ENCODE results near the gene TESK2.

Gene TESK2

GRCh38 chr1:45337630-45338325, 153.2 kb downstream of the TESK2 start:
- no peak for DNase-seq (ENCODE audit: low read depth)

DNA sequence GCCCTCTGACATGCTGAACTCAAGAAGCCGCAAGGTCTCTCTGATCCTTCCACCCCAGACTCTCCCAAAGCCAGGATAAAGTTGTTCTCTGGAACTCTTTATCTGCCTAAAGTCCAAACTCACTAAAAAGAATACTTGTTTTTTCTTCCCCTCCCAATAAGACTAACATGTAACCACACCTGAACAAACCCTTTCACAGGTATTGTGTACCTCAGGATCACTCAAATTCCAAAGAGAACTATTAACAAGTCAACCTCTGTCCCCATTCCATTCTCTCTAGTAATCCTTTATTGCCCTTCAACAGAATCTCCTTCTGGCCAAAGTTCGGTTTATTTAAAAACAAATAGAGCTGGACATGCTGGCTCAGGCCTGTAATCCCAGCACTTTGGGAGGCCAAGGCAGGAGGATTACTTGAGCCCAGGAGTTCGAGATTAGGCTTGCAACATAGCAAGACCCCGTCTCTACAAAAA, 155.1 kb downstream of the TESK2 start:
- DNase-seq (ENCODE audit: low read depth): no peak

DNA sequence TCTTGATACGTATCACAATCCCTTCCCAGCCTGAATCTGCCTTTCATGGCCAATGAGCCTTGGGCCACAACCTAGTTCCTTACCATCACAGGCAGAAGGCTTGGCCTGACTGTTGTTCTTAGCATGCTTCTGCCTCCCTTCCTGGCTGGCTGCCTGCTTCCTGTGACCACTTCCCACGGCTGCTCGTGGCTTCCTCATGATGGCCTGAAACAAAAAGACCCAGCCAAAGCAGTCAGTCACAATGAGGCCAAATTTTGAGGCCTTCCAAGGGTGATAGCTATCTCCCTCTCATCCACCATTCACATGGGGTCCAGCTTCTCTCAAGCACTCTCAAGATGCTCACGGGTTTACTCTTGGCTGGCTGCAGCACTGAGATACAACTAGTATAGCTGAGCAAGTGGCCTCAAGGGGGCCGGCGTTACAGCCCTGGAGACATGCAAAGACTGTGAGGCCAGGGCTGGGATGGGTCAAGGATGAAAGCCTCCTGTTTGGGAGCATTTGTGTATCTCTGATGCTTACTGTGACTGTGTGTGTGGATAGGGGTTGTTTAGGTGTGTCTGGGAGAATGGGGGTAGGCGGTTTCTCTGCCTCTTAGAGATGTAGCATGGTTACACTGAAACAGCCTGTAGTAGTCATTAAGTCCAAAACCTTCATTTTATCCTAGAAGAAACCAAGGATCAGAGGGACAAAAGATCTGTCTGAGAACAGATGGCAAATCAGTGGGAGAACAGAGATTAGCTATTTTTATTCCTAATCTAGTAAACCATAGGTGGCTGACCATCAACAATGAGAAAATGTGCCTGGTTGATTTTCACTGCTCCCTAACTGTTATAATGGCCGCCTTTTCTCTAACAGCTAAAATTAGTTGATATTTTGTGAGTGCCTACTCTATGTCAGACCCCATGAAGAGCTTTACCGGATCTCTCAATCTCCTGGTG, 156.4 kb downstream of the TESK2 start:
- DNase-seq (ENCODE audit: low read depth): no peak

DNA sequence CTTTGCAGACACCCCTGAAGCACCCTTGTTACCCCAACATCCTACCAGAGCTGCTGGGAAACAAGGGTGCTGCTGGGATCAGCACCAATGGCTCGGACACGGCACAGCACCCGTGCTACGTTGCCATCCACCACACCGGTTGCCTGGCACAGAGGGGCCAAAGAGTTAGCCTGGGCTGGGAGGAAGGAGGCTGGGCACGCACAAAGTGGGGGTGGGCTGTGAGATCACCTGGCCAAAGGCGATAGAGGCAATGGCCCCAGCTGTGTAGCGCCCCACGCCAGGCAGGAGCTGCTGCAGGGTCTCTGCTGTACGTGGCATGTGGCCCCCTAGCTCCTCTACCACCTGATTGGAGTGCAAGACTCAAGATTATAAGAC, 158.6 kb downstream of the TESK2 start:
- no peak for DNase-seq (ENCODE audit: low read depth)

DNA sequence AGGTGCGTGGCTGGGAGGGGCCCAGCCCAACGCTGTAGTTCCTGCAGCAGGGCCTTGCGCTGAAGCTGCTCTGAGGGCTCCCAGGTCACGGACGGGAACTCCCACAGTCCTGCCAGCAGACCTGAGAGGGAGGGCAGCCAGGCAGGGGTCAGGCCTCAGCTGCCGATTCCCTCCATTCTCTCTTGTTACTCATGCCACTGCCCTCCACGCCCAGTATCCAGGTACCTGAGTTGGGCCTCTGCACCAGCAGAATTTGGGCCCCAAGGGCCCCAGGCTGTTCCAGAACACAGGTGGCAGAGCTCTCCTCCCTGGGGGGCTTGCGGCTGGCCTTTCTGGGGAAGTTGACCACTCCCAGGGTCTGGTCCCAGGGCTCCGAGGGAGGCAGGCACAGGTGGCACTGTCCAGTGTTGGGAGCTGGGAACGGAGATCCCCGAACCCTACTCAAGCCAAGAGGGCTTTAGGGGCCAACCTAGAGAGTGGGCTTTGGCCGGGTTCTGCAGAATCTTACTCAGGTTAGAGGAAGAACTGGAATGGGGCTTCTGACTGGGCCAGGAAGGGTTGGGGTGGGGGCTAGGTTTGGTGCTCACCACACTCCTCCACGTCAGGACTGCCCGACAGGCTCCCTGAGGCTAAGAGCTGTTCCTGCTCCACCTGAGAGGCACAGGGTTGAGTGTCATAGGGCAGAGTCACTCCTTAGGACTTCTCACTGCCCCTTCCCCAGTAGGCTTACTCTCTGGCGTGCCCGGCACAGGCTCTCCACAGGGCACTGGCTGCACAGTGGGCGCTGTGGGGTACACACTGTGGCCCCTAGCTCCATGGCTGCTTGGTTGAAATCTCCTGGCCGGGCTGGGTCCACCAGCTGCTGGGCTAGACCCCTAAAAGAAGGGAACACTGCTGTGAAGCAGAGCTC, 159.3 kb downstream of the TESK2 start:
- DNase-seq (ENCODE audit: low read depth): no peak

- no peak for DNase-seq (ENCODE audit: low read depth)
Observed at GRCh38 chr1:45329445-45329844, 161.5 kb downstream of the TESK2 start.

DNA sequence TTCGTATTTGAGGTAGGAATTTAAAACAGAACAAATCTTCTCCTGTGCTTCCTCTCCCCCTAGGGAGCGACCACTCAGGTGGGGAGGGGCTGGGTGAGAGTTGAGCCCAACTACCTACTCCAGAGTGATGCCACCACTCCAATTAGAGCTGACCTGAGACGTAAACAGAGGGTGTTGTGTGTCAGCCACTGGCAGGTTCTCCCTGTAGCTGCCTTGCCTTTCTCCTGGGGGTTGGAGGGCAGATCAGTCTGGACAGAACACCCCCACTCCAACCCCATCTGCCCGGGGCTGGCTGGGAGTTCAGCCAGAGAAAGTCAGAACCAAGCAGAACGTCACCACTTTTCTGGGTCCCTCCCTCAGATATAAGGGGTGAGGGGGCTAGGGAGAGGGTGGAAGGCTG, 162.3 kb downstream of the TESK2 start:
- DNase-seq (ENCODE audit: low read depth): no peak

- DNase-seq (ENCODE audit: low read depth): no peak
Observed at GRCh38 chr1:45327644-45328515, 163.1 kb downstream of the TESK2 start.

DNA sequence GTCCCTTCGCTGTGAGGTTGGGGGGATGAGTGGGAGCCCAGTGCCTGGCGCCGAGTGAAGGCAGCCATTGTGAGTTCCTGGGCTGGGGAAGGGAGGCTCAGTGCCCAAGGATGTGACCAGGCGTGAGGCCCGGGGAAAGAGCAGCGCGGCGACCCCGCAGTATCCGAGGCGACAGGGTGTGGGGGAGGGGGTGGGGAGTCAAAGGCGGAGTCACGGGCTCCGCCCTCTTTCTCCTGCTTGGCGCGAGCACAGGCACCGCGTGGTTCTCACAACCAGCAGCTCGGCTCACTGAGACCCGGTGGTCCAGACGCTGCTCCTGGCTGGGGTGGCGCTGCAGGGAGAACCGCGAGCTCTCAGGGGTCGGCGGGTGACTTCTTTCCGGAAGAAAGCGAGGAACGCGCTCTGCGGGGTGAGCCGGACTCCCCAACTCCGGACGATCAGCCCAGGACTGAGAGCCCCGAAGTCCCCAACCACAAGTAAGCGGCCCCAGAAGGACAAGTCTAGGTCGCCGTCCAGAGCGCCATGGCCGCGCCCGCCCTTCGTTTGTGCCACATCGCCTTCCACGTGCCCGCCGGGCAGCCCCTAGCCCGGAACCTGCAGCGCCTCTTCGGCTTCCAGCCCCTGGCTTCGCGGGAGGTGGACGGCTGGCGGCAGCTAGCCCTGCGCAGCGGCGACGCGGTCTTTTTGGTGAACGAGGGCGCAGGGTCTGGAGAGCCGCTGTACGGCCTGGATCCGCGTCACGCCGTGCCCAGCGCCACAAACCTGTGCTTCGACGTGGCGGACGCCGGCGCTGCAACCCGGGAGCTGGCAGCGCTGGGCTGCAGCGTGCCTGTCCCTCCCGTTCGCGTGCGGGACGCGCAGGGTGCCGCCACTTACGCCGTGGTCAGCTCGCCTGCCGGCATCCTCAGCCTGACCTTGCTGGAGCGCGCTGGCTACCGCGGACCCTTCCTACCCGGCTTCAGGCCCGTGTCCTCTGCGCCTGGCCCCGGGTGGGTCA, 164.0 kb downstream of the TESK2 start, which contains the start of gene HPDL:
HPDL (plus strand) TSS at position 269 of the 997 bp plus-strand sequence; CDS start at position 523, 254 bp downstream.
- no peak for DNase-seq (ENCODE audit: low read depth)

GRCh38 chr1:45325851-45326506, 165.0 kb downstream of the TESK2 start:
- DNase-seq (ENCODE audit: low read depth): no peak

GRCh38 chr1:45322486-45323040, 168.4 kb downstream of the TESK2 start:
- DNase-seq (ENCODE audit: low read depth): no peak

DNA sequence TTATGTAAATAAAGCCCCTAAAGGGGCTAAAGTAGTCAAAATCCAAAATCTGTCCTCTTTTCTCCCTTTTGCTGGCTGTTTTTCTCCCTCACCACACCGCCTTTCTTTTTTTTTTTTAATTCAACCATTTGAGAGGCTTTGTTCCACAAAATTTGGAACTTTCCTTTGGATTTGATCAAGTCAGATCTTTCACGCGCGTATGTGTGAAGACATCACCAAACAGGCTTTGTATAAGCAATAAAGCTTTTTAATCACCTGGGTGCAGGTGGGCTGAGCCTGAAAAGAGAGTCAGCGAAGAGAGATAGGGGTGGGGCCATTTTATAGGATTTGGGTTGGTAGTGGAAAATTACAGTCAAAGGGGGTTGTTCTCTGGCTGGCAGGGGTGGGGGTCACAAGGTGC, 169.5 kb downstream of the TESK2 start:
- no peak for DNase-seq (ENCODE audit: low read depth)

GRCh38 chr1:45319761-45320160, 171.2 kb downstream of the TESK2 start:
- no peak for DNase-seq (ENCODE audit: low read depth)

DNA sequence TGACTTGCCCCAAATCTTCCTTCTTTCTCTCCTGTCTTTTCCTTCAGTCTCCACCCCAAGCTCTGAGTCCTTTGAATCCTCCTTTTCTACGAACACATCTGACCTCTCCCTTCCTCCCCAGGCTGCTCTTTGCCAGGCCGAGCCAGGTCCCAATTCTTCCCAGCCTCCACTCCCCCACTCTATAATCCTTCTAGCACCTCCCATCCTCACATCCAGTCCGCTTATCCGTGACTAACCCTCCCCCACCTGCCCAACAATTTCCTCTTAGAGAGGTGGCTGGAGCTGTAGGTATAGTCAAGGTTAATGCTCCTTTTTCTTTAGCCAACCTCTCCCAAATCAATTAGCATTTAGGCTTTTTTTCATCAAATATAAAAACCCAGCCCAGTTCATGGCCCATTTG, 173.8 kb downstream of the TESK2 start:
- no peak for DNase-seq (ENCODE audit: low read depth)

DNA sequence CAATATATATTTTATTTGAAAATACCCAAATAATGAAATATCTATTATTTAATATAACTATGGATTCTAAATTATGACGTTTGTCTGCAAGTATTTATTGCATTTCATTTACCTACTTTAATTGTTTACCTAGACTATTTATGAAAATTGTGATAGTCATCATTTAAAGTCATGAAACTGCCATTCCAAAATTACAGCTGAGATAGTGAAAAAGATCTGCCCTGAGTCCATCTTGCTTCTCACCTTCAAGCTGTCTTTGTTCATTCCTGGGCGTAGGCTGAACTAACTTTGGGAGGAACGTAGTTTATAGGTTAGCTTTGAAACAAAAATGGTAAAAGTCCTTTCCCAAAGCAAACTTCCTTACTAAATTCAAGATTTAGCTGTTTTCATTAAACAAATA, 176.7 kb downstream of the TESK2 start:
- DNase-seq (ENCODE audit: low read depth): no peak

GRCh38 chr1:45306905-45307304, 184.1 kb downstream of the TESK2 start:
- DNase-seq (ENCODE audit: low read depth): no peak

- DNase-seq (ENCODE audit: low read depth): peak; percentile 45
Observed at GRCh38 chr1:45306319-45306718, 184.6 kb downstream of the TESK2 start.

DNA sequence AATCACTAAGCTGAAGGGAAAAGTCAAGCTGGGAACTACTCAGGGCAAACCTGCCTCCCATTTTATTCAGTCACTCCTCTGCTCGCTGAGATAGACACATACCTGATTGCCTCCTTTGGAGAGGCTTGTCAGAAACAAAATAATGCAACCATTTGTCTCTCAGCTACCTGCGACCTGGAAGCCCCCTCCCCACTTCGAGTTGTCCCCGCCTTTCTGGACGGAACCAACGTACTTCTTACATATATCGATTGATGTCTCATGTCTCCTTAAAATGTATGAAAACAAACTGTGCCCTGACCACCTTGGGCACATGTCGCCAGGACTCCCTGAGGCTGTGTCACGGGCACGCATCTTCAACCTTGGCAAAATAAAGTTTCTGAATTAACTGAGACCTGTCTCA, 185.7 kb downstream of the TESK2 start:
- DNase-seq (ENCODE audit: low read depth): no peak

Measured in HS-5 (cell line).